Kidney epithelial cell (primary cell): ENCODE results near the gene TXNRD1. TPM values are rescaled to one million over a fixed set of nuclear protein-coding genes. Genes with fewer than 3 reads are reported as not detected.
A peak's percentile ranks its signal among the peaks of the same experiment; 100 is the strongest.

Experiments used
- DNase-seq: peaks from one replicate; pipeline ENCODE4 v3.0.0-alpha.2; 2010; ENCODE audit warnings: low read depth
- H3K27me3 ChIP-seq: 2 replicates; pipeline ENCODE4 v1.6.0; 2011; ENCODE audit warnings: low read length; ENCODE audit not compliant: control insufficient read depth, insufficient read depth
- H3K36me3 ChIP-seq: 2 replicates; pipeline ENCODE4 v1.5.1; 2011; ENCODE audit warnings: low read length; ENCODE audit not compliant: control insufficient read depth, insufficient read depth
- H3K4me3 ChIP-seq: 2 replicates; pipeline ENCODE4 v1.5.1; 2011; ENCODE audit warnings: low read depth, mild to moderate bottlenecking, control low read depth, low read length
- CTCF ChIP-seq: IDR thresholded peaks from 2 replicates; pipeline ENCODE4 v1.5.1; 2011; ENCODE audit warnings: mild to moderate bottlenecking, moderate library complexity, low read length, control low read depth, inconsistent platforms; ENCODE audit not compliant: insufficient read depth, poor library complexity, severe bottlenecking
- total RNA-seq: library from RNA; depleted of rRNA; stranded (reverse); fragments of >200 nt; gene quantifications from 2 replicates; pipeline ENCODE4 v1.2.3, GENCODE V29; 2015

The TXNRD1 gene
- total RNA-seq, 1 donor from 2014 or later, result 100 TPM

DNA sequence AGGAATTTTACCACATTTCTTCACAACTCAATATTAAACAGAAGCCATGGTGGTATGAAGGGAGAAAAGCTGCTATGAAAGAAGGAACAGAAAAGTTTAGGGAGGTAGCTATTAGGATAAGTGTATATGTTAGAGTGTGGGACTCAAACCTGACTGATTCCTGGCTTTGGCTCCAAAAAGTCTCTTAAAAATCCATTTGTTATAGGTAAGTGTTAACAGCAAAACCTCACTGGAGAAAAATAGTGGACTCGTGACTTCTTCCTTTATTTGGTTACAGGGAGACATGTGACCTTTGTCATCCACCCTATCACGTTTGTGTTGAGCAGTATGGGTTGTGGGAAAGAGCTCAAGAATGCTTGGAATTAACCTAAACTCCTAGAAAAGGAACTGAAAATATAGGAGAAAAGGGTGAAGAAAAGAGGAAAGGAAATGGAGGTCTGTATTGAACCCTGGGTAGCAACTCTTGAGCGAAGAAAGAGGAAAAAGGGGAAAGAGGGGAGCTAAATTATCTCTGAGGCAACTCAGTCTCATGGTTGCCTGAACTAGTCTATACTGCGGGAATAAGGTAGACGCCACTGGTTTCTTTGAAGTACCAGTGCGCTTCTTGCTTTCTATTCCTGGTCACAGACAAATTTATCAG is 84.4 kb downstream of the TXNRD1 start:
- H3K27me3 ChIP-seq, result no peaks in the 10 kb centered on the region
- no peak for TF ChIP-seq CTCF
- H3K36me3 ChIP-seq, result peaks cover 1% of the 10 kb centered on the region
- no peak for DNase-seq
- H3K4me3 ChIP-seq, result no peak overlapping the region

GRCh38 chr12:104303538-104304151 is 88.1 kb downstream of the TXNRD1 start, which contains the start of gene EID3:
Gene EID3 (plus strand): TSS chr12:104303739. CDS start chr12:104303935, 196 bp downstream.
- no peak for DNase-seq

DNA sequence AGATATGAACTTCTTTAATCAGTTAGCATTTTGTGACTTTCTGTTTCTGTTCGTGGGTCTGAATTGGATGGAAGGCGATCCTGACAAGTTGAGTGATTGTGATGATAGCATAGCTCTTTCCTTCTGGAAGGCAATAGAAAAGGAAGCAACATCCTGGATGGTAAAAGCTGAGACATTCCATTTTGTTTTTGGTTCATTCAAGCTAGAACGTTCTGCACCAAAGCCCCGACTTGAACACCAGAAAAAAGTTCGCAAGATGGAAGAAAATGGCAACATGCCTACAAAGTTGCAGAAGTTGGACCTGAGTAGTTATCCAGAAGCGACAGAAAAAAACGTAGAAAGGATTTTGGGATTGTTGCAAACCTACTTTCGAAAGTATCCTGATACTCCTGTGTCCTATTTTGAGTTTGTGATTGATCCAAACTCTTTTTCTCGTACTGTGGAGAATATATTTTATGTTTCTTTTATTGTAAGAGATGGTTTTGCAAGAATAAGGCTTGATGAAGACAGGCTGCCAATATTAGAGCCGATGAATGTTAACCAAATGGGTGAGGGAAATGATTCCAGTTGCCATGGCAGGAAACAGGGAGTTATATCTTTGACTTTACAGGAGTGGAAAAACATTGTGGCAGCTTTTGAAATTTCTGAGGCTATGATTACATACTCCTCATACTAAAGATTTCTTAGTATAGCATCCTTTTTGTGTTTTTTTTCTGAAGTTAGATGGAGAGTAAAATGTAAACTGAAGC is 88.9 kb downstream of the TXNRD1 start:
- Histone ChIP-seq H3K27me3 (no peaks in the 10 kb centered on the region), H3K4me3 (peak overlapping the region; percentile 21), H3K36me3 (no peaks in the 10 kb centered on the region)
- no peak for DNase-seq
- no peak for TF ChIP-seq CTCF

More at GRCh38 chr12:104303538-104304151, 88.1 kb downstream of the TXNRD1 start, which contains the start of gene EID3:
- peak within 1 kb of the TSS; percentile 25 for H3K4me3 ChIP-seq
- no peaks in the 10 kb centered on the region for H3K36me3 ChIP-seq
- no peak for TF ChIP-seq CTCF
- H3K27me3 ChIP-seq, result no peaks in the 10 kb centered on the region

DNA sequence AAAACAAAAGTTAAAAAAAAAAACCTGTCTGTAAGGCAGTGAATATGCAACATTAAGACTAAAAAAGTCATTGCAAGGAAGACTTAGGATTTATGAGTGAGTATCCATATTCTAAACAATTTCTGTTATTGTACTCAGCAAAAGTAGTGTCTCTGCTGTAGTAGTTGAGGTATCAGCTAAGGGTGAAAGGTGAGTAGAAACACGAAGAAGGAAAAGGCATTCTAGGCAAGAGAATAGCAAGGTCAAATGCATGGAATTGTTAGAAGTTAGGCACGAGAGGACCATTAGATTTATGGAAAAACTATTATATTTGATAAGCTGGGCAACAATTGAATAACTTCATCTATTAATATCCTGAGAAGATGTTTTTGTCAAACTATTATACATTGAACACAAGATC is 89.8 kb downstream of the TXNRD1 start:
- DNase-seq, result no peak
- H3K4me3 ChIP-seq, result no peak overlapping the region
- H3K27me3 ChIP-seq, result no peaks in the 10 kb centered on the region
- no peaks in the 10 kb centered on the region for H3K36me3 ChIP-seq
- no peak for TF ChIP-seq CTCF

DNA sequence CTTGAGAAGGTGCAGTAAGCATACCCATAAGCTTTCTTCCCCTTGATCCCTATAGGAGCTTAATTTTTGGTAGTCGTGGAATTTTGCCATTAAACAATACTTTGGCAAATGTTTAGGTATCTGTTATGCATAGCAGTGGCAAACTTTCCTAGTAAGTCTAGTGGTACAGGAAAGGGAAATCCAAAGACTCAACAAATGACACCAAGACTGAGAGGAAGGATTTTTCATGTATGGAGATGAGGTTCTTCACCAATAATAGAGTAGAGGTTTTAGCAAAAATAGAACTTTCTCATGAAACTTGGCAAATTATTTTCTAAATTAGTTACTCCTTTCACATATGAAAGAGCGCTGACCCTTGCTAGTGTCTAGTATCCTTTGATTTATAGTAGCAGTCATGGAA is 90.8 kb downstream of the TXNRD1 start:
- TF ChIP-seq CTCF, result no peak
- DNase-seq, result no peak
- Histone ChIP-seq H3K36me3 (no peaks in the 10 kb centered on the region), H3K27me3 (no peaks in the 10 kb centered on the region), H3K4me3 (no peak overlapping the region)
